ENCODE data around the gene HIRA.
"Not testable (repeated sequence)": the region's sequence is repeated elsewhere in the genome, so short reads cannot be mapped to it uniquely, and the experiment has no call there.

Gene HIRA

DNA sequence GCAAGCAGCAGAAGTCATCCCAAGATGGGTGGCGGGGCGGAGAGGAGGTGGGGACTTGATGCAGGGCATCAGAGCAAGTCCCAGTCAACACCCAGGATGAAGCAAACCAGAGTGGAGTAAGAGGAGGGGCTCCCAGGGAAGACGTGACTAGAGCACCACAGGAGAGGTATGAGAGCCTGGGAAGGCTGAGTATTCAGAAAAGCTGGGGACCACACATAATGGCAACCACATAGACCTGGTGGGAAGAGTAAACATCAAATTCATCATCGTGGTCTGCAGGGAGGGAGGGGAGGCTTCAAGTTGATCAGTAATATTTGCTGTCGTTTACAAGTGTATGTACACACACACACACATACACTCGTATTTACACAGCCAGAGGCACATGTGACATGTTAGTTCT, 79.3 kb downstream of the HIRA start:
- no peak for DNase-seq

DNA sequence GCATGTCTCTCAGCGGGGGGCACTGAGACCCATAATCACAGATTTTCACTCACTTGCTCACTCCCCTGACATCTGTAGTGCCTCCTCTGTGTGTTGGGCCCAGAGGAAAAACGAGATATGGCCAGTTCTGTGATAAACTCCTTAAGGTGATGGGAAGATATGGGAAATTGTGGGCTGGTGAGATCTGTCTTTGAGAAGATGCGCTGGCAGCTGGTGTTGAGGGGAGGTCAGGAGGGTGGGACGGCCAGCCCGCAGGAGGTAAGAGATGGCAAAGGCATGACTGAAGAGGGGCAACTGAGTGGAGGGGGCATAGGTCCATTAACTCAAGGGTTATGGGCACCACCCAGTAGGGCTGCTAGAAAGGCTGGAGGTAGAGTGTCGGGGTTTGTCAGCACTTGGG, 79.9 kb downstream of the HIRA start:
- DNase-seq, result no peak

DNA sequence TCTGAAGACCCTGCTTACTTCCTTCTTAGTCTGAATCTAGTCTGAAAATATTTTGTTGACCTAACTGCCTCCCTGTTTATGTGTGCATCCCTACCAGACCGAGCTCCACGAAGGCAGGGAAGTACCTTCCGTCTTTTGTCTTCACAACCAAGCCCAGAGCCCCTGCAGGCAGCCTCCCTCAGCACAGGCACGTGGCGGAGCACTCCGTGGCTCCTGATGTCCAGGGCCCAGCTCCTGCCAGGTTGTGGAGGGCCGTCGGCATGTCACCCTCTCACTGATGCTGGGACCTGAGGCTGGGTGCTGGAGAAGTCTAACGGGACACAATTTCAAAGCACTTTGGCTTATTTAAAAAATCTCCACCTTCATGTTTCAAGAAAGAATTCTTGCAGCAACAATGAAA, 80.6 kb downstream of the HIRA start:
- no peak for DNase-seq

DNA sequence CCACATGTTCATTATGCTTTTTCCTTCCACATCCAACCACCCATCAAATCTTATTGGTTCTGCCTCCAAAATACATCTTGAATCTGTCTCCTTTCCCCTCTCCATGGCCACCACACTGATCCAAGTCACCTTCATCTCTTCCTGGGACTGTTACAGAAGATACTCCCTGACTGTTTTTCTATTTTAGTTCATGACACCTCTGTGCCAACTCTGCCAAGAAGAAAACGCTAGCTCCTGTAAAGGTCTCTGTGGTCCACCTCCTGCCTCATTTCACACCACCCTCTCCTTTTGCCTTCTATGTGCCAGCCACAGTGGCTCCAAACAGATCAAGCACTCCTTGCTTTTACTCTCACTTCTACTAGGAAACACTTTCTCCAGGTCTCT, 81.1 kb downstream of the HIRA start:
- no peak for DNase-seq

DNA sequence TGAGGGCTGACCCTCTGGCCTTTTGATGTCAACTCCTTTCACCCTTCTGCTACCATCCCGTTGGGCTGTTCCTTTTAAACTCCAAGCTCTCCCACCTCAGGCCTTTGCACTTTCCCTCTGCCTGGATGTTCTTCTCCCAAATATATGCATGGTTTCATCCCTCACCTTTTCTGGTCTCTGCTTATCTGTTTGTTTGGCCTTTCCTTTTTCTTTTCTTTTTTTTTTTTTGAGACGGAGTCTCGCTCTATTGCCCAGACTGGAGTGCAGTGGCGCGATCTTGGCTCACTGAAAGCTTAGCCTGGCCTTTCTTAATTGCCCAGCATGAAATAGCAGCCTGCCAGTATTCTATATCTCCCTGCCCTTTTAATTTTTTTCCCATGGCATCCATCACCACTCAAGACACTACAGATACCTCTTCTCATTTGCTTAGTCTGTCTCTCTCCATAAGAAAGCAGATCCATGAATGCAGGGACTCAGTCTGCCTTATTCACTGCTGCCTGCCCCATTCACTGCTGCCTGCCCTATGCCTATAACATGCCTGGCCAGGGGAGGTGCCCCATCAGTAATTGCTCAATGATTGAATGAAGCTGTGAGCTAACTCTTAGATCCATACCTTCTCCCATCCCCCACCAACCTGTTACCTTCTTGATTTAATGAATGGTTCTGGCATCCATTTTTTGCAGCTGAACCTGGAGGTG, 81.6 kb downstream of the HIRA start:
- DNase-seq, result no peak

DNA sequence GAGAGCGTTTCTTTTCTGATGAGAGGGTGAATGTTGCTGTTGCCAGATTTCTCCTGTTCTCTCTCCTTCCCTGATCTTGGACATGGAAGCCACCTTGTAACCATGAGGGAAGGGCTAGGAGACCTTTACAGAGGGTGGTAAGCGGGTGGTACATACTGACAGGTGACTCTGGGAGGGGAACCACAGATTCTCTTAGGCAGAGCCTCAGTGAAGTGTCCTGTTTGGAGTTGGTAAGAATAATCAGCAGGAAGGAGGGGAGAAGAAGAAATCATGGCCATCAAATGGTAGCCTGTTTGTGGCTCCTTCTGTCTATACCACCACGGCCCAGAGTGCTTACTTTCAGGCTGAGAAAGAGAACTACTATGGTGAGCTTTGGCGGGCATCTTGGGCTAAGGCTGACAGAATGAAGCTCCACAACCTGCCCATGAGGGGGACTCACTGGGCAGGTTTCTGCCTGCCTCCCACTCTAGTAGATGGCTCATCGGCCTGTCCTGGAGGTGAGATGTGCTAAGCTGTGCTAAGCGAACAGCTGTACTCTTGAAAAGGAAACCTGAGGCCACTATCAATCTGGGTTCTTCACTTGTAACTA, 84.8 kb downstream of the HIRA start:
- no peak for DNase-seq

DNA sequence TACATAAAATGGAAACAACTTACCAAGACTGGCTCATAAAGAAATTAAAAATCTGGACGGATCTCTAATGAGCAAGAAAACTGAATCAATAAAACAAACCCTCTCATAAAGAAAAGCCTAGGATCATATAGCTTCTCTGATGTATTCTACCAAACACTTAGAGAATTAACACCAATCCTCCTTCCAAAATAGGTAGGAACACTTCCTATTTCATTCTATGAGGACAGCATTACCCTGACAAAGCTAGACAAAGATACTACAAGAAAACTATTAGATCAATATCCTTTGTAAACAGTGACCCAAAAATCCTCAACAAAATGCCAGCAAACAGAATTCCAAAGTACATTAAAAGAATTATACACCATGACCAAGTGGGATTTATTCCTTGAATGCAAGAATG, 87.1 kb downstream of the HIRA start:
- no peak for DNase-seq

DNA sequence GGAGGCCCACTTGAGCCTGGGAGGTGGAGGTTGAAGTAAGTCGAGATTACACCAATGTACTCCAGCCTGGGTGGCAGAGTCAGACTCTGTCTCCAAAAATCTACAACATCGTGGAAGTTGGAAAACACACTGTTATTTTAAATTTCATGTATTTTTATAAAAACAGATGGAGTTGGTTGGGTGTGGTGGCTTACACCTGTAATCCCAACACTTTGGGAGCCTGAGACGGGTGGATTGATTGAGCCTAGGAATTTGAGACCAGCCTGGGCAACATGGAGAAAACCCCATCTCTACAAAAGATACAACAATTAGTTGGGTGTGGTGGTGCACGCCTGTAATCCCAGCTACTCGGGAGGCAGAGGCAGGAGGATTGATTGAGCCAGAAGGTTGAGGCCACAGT, 88.1 kb downstream of the HIRA start:
- DNase-seq, result no peak

DNA sequence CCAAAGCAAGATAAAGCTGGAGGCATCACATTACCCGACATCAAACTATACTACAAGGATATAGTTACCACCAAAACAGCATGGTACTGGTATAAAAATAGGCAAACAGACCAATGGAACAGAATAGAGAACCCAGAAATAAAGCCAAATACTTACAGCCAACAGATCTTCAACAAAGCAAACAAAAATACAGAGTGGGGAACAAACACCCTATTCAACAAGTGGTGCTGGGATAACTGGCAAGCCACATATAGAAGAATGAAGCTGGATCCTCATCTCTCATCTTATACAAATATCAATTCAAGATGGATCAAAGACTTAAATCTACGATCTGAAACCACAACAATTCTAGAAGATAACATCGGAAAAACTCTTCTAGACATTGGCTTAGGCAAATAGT, 90.0 kb downstream of the HIRA start:
- no peak for DNase-seq

DNA sequence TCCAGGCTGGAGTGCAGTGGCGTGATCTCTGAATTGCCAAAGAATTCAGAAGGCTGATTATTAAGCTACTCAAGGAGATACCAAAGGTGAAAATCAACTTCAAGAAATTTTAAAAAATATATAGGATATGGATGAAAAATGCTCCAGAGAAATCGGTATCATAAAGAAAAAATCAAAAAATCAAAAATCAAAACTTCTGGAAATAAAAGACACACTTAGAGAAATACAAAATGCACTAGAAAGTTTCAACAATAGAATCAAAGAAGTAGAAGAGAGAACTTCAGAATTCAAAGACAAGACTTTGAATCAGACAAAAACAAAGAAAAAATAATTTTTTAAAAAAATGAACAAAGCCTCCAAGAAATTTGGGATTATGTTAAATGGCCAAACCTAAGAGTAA, 94.4 kb downstream of the HIRA start:
- no peak for DNase-seq

DNA sequence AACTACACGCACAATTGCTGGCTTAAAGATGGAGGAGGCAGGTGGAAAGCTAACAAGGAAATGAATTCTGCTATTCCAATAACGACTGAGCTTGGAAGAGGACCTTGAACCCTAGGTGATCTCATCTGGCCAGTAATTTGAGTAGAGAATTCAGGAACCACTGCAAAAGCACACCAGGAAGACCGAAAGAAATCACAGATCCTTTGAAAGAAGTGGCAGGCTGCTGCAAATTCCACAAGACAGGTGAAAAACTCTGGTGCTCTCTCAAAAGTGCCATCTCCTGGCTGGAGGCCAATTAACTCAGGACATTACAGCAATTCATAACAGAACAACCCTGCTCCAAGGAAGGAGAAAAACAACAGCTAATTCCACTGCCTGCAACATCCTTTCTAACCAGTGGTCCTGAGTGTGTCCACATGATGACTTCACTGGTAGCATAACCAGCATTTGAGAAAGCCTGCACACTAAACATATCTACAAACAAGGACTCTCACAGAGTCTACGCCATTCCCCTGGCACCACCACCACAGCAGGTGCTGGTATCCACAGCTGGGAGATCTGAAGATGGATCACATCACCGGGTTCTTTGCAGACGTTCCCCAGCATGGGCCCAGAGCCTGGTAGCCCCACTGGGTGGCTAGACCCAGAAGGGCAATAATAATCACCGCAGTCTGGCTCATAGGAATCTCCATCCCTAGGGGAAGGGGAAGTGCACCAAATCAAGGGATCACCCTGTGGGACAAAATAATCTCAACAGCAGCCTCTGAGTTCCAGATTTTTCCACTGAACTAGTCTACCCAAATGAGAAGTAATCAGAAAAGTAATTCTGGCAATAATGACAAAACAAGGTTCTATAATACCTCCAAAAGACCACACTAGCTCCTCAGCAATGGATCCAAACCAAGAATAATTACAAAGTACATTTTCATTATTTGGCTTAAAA, 95.1 kb downstream of the HIRA start:
- no peak for DNase-seq

DNA sequence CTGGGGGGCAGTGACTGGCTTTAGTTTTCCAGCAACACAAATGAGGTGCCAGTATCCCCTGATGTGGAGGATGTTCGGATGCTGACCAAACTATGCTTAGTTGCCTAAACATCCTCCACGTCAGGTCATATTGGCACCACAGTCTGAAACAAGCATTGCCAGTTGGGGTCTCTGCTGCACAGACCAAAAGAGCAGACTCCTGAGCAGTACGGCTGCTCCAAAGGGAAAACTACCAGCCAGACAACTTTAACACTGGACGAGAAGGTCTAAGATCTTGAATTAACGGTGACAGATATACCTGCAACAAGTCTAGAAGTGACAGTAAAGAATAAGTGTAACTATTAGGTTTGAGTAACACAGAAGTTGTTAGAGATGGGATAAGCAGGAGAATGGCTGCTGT, 99.6 kb downstream of the HIRA start:
- no peak for DNase-seq

DNA sequence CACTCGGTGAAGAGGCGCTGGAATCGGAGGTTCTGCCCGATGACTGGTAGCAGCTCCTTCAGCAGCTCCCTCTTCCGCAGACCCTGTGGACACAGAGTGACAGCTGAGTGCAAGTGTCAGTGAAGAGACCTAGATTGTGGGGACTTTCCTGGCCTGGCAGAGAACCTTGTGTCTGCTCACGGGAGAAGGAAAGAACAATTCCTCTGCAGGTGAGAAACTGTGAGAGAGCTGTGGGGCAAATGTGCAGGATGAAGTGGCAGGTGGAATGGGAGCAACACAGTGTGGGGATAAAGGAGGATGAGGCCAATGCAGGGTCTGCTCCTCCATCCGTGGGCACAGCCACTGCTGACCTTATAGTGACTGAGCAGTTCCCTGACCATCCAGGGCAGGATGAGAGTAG, 100.1 kb downstream of the HIRA start:
- DNase-seq, result no peak

DNA sequence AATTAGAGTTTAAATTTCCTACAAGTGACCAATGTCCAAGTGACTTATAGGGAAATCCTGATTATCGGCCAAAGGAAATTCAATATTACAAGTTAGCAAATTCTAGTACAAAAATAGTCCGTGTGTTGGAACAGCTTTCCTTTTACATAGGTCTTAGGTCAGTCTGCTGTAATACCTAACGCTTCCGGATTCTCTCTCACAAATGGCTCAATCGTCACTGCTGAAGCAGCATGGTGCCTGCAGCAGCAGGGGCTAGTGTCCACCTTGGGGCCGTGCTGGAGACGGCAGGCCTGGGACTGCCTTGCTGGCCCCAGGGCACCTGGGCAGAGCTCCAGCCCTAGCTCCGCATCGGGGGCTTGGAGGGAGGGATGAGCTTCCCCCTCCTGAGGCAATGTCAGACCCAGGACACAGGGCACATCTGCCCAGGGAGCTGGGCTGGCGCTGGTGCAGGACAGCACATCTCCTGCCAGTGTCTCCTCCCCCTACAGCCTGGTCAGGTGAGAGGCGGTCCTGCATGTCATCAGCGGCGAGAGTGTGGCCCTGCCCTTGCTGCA, 100.6 kb downstream of the HIRA start:
- no peak for DNase-seq

DNA sequence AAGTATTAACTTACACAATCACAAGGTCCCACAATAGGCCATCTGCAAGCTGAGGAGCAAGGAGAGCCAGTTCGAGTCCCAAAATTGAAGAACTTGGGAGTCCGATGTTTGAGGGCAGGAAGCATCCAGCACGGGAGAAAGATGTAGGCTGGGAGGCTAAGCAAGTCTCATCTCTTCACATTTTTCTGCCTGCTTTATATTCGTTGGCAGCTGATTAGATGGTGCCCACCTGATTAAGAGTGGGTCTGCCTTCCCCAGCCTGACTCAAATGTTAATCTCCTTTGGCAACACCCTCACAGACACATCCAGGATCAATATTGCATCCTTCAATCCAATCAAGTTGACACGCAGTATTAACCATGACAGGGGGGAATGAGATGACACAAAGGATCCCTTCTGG, 101.3 kb downstream of the HIRA start:
- DNase-seq, result not testable (repeated sequence)

DNA sequence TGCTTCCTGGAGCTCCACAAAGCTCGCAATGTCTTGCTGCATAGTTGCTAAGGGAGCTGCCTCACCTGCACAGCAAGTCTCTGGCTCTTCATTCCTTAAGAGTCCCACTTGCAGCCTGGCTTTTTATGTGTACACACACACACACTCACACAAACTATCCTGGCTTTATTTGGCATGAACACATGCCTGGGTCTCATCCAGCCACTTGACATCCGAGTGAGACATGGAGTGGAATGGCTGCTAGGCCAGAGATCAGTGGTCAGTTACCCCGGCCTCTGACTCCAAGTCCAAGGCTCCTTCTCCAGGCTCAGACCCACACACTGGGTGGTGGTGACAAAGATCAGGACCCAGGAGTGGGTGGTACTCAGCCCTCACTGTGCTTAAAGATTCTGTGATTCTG, 102.1 kb downstream of the HIRA start:
- DNase-seq, result no peak

DNA sequence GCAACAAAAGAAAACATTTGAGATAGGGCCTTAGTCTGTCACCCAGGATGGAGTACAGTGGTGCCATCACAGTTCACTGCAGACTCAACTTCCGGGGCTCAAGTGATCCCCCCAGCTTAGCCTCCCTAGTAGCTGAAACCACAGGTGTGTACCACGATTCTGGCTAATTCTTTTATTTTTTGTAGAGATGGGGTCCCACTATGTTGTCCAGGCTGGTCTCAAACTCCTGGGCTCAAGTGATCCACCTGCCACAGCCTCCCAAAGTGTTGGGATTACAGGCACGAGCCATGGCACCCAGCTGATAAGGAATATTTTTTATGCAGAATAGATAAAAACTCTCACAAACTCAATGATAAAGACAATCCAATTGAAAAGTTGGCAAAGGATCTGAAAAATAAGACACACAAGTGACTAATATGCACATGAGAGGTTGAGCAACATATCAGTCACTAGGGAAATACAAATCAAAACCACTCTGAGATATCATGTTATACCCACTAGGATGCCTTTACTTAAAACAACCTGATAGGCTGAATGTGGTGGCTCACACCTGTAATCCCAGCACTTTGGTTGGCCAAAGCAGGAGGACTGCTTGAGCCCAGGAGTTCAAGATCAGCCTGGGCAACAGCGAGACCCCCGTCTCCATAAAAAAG, 106.1 kb downstream of the HIRA start:
- no peak for DNase-seq

DNA sequence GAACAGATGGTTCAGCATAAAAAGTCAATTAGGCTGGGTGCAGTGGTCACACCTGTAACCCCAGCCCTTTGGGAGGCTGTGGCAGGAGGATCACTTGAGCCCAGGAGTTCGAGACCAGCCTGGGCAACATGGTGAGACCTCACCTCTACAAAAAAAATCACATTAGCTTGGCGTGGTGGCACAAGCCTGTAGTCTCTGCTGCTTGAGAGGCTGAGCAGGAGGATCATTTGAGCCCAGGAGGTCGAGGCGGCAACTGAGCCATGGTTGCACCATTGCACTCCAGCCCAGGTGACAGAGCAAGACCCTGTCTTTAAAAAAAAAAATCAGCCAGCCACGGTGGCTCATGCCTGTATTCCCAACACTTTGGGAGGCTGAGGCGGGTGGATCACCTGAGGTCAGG, 108.1 kb downstream of the HIRA start:
- not testable (repeated sequence) for DNase-seq

DNA sequence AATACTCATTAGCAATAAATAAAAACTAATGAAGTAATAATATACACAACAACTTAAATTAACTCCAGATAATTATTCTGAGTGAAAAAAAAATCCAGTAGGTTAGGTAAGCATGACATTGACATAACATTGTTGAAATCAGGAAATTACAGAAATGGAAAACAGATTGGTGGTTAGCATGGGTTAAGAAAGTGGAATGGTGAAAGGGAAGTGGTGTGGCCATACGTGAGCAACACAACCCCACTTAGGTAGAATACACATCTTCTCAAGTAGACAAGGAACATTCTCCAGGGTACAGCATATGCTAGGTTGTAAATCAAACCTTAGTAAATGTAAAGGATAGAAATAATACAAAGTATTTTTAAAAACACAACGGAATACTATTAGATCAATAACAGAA, 109.8 kb downstream of the HIRA start:
- DNase-seq, result no peak

DNA sequence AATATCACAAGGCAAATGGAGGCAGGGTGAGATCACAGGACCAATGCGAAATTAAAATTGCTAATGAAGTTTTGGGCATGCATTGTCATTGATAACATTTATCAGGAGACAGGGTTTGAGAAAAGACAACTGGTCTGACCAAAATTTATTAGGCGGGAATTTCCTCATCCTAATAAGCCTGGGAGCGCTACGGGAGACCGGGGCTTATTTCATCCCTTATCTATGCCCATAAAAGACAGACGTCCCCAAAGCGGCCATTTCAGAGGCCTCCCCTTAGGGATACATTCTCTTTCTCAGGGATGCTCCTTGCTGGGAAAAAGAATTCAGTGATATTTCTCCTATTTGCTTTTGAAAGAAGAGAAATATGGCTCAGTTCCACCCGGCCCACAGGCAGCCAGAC, 111.4 kb downstream of the HIRA start:
- not testable (repeated sequence) for DNase-seq

DNA sequence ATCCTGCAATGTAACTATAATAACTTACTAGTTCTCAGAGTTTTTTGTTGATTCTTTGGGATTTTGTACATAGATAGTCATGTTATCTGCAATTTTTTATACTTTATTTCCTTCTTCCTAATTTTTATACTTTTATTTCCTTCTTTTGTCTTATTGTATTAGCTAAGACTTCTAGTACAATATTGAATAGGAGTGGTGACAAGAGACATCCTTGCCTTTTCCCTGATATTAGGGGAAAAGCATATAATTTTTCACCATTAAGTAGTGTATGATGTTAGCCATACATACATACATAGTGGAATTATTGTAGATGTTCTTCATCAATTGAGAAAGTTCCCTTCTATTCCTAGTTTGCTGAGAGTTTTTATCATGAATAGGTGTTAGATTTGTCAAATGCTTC, 112.3 kb downstream of the HIRA start:
- no peak for DNase-seq

DNA sequence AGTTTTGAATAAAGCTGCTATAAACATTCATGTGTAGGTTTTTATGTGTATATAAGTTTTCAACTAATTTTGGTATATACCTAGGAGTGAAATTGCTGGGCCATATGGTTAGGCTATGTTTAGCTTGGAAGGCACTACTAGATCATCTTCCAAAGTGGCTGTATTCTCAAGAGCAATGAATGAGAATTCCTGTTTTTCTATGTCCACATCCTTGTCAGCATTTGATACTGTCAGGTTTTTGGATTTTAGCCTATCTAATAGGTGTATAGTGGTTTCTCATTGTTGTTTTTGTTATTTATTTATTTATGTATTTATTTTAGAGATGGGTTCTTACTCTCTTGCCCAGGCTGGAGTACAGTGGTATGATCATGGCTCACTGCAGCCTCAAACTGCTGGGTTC, 113.7 kb downstream of the HIRA start:
- no peak for DNase-seq

DNA sequence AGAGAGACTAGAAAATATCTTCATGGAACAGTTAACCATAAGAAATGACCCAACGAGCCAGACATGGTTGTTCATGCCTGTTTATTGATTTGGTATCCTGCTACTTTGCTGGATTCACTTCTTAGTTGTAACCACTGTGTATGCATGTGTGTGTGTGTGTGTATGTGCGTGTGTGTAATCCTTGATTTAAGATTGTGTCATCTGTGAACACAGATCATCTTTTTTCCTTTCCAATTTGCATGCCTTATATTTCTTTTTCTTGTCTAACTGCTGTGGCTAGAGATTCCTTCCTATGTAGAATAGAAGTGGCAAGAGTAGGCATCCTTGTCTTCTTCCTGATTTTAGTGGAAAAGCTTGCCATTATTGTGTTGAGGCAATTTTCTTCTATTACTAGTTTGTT, 123.7 kb downstream of the HIRA start:
- no peak for DNase-seq
